CD4-positive, alpha-beta T cell treated with Interleukin-15 for 1 hour (primary cell): Measurements from ENCODE around the gene ADRB2.

Experiments
- DNase-seq: peaks from one replicate; pipeline ENCODE4 v3.0.0-alpha.2; 2020

Gene ADRB2

GRCh38 chr5:148805326-148806290 is 20.8 kb upstream of the ADRB2 start:
- DNase-seq, result peak; percentile 30

DNA sequence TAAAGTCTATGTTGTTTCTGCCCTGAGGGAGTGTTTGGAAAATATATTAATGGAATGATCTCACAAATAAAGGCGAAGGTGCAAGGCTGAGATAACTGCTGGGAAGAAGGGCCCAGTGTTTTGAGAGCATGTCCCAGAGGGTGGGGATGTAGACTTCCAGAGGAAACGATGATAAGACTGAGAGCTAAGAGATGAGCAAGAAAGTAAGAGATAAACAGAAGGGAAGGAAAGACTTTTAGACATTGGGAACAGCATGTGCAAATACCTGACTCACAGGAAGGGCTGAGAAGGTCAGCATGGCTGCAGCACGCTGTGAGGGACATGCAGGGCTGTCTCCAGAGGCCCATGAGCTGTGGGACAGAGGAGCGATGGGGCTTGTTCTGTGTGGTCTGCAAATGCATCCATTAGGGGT is 19.9 kb upstream of the ADRB2 start:
- no peak for DNase-seq

DNA sequence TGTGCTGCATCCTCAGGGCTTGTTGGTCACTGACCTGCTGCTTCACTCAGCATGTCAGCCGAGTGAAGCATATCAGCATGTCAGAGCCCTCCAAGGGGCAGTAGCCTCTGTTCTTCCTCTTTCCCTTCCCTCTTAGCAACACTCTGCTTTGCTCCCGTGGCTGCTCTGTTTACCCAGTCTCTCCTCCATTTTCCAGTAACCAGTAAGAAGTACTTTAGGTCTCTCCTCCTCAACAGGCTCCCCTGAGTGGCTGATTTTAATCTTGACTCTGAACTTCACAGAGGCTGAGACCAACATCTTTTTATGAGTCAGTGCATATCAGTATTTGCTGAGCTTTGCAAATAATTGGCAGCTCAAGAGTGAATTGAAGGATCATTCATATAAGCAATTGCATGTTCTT is 18.6 kb upstream of the ADRB2 start:
- DNase-seq, result peak; percentile 38

DNA sequence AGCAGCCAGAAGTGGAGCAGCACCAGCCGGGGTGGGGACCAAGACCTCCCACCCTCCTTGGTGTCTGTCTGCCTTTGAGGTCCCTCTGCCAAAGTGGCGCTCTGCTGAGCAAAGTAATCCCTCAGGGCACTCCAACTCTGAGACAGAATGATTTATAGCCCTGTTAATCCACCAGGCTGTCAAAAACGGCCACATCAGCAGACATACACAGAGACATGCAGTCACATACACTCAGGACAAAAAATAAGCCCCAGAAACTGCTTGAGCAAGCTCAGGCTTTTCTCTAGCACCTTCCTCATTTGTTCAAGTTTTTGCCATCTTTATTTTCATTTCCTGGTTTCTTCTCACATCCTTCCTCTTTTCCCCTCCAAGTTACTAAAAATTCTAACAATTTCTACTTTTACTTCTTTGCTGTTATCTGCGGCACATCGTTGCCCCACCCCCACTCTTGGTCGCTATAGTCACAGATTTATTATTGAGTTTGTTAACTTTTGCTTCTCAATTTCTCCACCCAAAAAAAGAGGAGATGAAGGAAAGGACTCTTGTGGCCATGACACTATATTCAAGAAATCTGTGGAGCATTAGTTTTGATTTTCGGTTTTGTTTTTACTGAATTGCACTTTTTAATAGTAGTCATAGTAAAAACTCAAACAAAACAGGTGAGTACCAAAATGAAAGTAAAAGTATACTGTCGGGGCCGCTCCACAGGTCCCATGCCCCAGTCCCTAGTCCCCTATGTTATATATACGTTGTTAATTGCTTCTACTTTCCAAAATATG is 17.4 kb upstream of the ADRB2 start:
- peak; percentile 63 for DNase-seq

DNA sequence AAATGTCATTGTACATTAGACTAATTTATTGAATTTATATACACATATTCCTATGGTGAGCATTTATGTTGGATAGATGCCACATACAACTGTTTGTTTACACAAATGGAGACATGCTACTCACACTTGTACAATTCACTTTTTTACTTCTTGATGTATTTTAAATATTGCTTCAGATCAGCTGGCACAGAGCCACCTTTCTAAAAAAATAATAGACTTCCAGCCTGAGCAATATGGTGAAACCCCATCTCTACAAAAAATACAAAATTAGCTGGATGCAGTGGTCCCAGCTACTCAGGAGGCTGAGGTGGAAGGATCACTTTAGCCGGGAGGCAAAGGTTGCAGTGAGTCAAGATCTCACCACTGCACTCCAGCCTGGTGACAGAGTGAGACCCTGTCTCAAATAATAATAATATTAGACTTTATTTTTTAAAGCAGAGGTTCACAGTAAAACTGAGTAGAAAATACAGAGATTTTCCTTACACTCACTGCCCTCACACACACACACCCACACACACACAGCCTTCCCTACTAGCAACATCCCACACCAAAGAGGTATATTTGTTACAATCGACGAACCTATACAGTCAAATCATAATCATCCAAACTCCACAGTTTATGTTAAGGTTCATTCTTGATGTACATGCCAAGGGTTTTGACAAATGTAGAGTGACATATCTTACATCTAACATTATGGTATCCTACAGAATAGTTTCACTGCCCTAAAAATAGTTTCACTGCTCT is 16.5 kb upstream of the ADRB2 start:
- no peak for DNase-seq

- DNase-seq, result no peak
These were observed 15.6 kb upstream of the ADRB2 start for GRCh38 chr5:148810823-148811222.

DNA sequence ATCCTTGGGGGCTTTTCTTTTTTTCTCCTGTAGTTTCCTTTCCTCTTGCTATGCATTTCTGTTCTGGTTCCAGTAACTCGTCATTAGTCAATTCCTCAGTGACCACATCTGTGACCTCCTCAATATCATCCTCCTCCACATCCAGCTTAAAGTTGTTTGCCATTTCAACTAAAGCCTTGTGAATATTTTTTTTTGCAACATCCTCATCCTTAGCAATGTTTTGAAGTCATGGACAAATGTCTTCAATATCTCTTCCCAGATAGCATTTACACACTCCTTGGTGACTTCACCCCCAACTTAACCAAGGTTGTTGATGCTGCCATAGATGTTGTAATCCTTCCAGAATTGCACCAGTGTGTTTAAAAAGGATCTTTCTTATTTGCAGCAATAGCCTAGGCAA is 14.7 kb upstream of the ADRB2 start:
- DNase-seq, result no peak

- no peak for DNase-seq
These were observed 11.3 kb upstream of the ADRB2 start for GRCh38 chr5:148815086-148815485.

GRCh38 chr5:148815578-148815977 is 10.8 kb upstream of the ADRB2 start:
- no peak for DNase-seq

GRCh38 chr5:148816357-148816756 is 10.1 kb upstream of the ADRB2 start:
- no peak for DNase-seq

- no peak for DNase-seq
These were observed 9.6 kb upstream of the ADRB2 start for GRCh38 chr5:148816782-148817181.

DNA sequence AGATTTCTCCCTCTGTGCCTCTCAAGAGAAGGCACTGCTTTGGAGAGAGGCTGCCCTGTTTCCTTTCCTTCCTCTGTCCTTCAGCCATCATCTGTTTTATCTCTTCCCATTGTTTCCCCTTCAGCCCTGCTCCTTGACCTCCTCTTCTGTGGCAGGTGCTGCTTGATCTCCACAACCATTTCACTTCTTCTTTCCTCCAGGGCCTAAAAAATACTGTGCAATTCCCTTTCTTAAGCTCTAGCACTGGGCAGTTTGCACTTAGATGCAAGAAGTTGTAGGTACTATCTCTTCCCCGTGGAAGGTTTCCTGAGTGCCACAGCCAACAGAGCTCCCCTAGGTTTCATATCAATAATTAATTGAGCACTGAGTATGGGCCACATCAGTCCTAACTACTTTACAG is 8.8 kb upstream of the ADRB2 start:
- DNase-seq, result no peak

GRCh38 chr5:148820461-148821395 is 5.7 kb upstream of the ADRB2 start:
- no peak for DNase-seq

GRCh38 chr5:148823871-148824270 is 2.5 kb upstream of the ADRB2 start:
- DNase-seq, result no peak

- DNase-seq, result no peak
These were observed 727 bp upstream of the ADRB2 start for GRCh38 chr5:148825716-148826052.

DNA sequence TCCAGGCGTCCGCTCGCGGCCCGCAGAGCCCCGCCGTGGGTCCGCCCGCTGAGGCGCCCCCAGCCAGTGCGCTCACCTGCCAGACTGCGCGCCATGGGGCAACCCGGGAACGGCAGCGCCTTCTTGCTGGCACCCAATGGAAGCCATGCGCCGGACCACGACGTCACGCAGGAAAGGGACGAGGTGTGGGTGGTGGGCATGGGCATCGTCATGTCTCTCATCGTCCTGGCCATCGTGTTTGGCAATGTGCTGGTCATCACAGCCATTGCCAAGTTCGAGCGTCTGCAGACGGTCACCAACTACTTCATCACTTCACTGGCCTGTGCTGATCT is 294 bp downstream of the ADRB2 start:
- no peak for DNase-seq

GRCh38 chr5:148827723-148828122 is 1.3 kb downstream of the ADRB2 start:
- DNase-seq, result no peak

- peak; percentile 32 for DNase-seq
These were observed 2.3 kb downstream of the ADRB2 start for GRCh38 chr5:148828511-148829247.

- DNase-seq, result no peak
These were observed 2.8 kb downstream of the ADRB2 start for GRCh38 chr5:148829248-148829594.

DNA sequence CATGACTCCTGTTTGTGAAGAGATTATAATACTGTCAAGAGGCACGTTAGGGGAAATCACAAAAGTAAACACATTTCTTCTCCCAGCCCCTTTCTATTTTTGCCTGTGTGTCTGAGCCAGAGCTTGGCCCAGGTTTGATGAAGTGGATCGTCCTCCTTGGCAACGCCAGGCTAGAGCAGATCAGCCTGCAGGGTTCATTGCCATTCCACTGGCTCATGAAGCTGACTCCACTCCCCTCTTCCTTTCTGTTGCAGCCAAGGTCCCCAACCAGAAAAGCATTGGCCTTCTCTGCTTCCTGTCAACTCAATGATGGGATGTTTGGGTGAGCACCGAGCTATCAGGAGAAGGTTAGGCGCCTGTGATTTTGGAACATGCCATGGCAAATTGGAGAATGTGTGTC is 3.3 kb downstream of the ADRB2 start:
- DNase-seq, result no peak

DNA sequence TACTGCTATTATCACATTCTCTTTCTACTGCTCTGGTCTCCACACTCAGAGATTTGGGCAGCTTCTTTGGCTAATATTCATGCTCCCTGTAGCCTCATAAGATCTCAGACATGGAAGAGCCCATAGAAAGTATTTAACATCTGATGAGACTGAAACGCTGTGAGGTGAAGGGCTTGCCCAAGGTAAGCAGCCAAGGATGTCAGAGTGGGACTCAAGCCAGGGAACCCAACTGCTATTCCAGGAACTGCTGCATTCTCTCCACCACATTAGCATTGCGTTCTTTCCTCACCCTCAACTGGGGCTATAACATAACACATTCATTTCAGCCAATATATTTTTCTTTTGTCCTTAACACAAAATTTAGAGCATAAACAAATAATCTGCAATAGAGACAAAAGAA is 3.8 kb downstream of the ADRB2 start:
- DNase-seq, result no peak
